ENCODE results near the gene MED22. TPM values are rescaled to one million over a fixed set of nuclear protein-coding genes. Genes with fewer than 3 reads are reported as not detected.
"Not testable (repeated sequence)": the region's sequence is repeated elsewhere in the genome, so short reads cannot be mapped to it uniquely, and the experiment has no call there.

Gene MED22
- total RNA-seq, 1 donor from 2014 or later, result 35.7 TPM

DNA sequence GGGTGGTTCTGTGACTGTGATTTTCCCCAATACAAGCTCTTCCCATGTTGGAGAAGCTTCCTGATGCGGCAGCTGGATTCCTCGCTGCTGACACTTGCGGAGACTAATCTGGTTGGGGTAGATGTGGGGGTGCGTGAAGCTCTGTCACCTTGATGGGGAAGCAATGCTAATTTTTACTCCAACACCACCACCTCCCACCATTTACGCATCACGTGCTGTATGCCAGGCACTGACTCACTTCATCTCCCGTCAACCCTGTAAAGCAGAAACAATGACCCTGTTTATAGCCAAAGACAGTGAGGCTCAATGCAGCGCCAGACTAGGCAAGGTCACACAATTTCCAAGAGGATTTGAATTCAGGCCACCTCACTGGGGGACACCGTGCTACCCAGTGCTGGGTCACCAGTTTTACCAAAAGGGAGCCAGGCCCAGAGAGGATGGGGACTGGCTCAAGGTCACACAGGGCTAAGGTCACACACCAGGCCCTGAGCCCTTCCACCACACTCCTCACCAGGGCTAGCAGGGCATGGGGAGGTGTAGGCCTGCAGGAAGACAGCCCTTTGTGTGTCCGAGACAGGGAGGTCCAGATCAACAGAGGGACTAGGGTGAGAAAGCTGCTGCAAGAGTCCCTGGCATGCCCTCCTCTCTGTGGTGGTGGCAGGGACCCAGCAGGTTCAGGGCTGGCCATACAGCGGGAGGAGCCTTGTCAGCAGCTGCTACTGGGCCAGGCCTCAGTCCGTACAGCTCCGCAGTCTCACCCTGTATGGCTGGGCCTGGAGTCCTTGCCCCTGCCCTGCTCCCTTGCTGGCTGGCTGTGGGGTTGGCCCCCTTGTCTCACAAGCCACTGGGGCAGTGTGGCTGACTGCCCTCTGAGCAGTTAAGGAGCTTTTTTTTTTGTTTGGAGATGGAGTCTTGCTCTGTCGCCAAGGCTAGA, 31.5 kb upstream of the MED22 start:
- H3K27me3 Mint-ChIP-seq (ENCODE audit: unreplicated experiment), result peaks cover 3% of the 10 kb centered on the region
- H3K4me1 Mint-ChIP-seq (ENCODE audit: low read depth, unreplicated experiment), result no peaks in the 10 kb centered on the region
- H3K36me3 Mint-ChIP-seq (ENCODE audit: unreplicated experiment), result no peaks in the 10 kb centered on the region
- TF ChIP-seq, protein P1, sequence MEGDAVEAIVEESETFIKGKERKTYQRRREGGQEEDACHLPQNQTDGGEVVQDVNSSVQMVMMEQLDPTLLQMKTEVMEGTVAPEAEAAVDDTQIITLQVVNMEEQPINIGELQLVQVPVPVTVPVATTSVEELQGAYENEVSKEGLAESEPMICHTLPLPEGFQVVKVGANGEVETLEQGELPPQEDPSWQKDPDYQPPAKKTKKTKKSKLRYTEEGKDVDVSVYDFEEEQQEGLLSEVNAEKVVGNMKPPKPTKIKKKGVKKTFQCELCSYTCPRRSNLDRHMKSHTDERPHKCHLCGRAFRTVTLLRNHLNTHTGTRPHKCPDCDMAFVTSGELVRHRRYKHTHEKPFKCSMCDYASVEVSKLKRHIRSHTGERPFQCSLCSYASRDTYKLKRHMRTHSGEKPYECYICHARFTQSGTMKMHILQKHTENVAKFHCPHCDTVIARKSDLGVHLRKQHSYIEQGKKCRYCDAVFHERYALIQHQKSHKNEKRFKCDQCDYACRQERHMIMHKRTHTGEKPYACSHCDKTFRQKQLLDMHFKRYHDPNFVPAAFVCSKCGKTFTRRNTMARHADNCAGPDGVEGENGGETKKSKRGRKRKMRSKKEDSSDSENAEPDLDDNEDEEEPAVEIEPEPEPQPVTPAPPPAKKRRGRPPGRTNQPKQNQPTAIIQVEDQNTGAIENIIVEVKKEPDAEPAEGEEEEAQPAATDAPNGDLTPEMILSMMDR (IDR thresholded peaks at IDR 0.05; ENCODE audit: partially characterized antibody, unreplicated experiment), result no peak
- peaks cover 3% of the 10 kb centered on the region for H3K9me3 Mint-ChIP-seq (ENCODE audit: unreplicated experiment)
- peak overlapping the region; percentile 17 for H3K27ac Mint-ChIP-seq (ENCODE audit: unreplicated experiment)
- no peak overlapping the region for H3K4me3 Mint-ChIP-seq (ENCODE audit: unreplicated experiment)
- no peak for DNase-seq

- TF ChIP-seq, protein P1 (IDR thresholded peaks at IDR 0.05; ENCODE audit: partially characterized antibody, unreplicated experiment), result no peak
- Mint-ChIP-seq H3K4me1 (ENCODE audit: low read depth, unreplicated experiment) (no peaks in the 10 kb centered on the region), H3K4me3 (ENCODE audit: unreplicated experiment) (no peak overlapping the region), H3K36me3 (ENCODE audit: unreplicated experiment) (no peaks in the 10 kb centered on the region), H3K27ac (ENCODE audit: unreplicated experiment) (peak overlapping the region; percentile 17), H3K9me3 (ENCODE audit: unreplicated experiment) (peaks cover 3% of the 10 kb centered on the region), H3K27me3 (ENCODE audit: unreplicated experiment) (peaks cover 3% of the 10 kb centered on the region)
- no peak for DNase-seq
Measured at GRCh38 chr9:133378408-133378962, 30.6 kb upstream of the MED22 start.

DNA sequence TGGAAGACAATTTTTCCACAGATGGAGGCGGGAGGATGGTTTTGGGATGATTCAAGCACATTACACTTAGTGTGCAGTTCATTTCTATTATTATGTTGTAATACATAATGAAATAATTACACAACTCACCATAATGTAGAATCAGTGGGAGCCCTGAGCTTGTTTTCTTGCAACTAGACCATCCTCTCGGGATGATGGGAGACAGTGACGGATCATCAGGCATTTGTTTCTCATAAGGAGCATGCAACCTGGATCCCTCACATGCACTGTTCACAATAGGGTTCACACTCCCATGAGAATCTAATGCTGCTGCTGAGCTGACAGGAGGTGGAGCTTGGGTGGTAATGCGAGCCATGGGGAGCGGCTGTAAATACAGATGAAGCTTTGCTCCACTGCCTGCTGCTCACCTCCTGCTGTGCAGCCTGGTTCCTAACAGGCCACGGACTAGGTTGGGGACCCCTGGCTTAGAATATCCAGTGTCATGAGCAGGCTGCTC, 29.8 kb upstream of the MED22 start:
- Mint-ChIP-seq H3K9me3 (ENCODE audit: unreplicated experiment) (peaks cover 3% of the 10 kb centered on the region), H3K27me3 (ENCODE audit: unreplicated experiment) (peaks cover 3% of the 10 kb centered on the region), H3K4me1 (ENCODE audit: low read depth, unreplicated experiment) (no peaks in the 10 kb centered on the region), H3K27ac (ENCODE audit: unreplicated experiment) (peak overlapping the region; percentile 17), H3K36me3 (ENCODE audit: unreplicated experiment) (no peaks in the 10 kb centered on the region), H3K4me3 (ENCODE audit: unreplicated experiment) (no peak overlapping the region)
- no peak for DNase-seq
- TF ChIP-seq, protein P1 (IDR thresholded peaks at IDR 0.05; ENCODE audit: partially characterized antibody, unreplicated experiment), result no peak

DNA sequence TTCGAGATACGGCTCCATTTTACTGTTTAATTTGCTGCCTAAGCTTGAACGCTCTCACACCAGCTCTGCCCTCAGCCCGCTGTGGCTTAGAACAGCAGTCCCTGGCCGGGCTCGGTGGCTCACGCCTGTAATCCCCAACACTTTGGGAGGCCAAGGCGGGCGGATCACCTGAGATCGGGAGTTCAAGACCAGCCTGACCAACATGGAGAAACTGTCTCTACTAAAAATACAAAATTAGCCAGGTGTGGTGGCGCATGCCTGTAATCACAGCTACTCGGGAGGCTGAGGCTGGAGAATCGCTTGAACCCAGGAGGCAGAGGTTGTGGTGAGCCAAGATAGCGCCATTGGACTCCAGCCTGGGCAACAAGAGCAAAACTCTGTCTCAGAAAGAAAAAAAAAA, 29.3 kb upstream of the MED22 start:
- H3K27me3 Mint-ChIP-seq (ENCODE audit: unreplicated experiment); H3K9me3 Mint-ChIP-seq (ENCODE audit: unreplicated experiment); H3K4me1 Mint-ChIP-seq (ENCODE audit: low read depth, unreplicated experiment); H3K27ac Mint-ChIP-seq (ENCODE audit: unreplicated experiment); H3K36me3 Mint-ChIP-seq (ENCODE audit: unreplicated experiment); DNase-seq: not testable (repeated sequence)
- H3K4me3 Mint-ChIP-seq (ENCODE audit: unreplicated experiment), result peak overlapping the region; percentile 72

- peaks cover 3% of the 10 kb centered on the region for H3K9me3 Mint-ChIP-seq (ENCODE audit: unreplicated experiment)
- H3K36me3 Mint-ChIP-seq (ENCODE audit: unreplicated experiment), result no peaks in the 10 kb centered on the region
- H3K27me3 Mint-ChIP-seq (ENCODE audit: unreplicated experiment), result peaks cover 3% of the 10 kb centered on the region
- TF ChIP-seq, protein P1 (IDR thresholded peaks at IDR 0.05; ENCODE audit: partially characterized antibody, unreplicated experiment), result peak; percentile 17
- peaks cover 6% of the 10 kb centered on the region for H3K4me1 Mint-ChIP-seq (ENCODE audit: low read depth, unreplicated experiment)
- peak; percentile 97 for DNase-seq
- H3K4me3 Mint-ChIP-seq (ENCODE audit: unreplicated experiment), result peak within 1 kb of the TSS; percentile 94
- H3K27ac Mint-ChIP-seq (ENCODE audit: unreplicated experiment), result peak within 1 kb of the TSS; percentile 94
Measured at GRCh38 chr9:133375724-133376654, 28.1 kb upstream of the MED22 start, which contains the start of the genes STKLD1 and SURF4. Gene STKLD1, plus strand, starts transcription at chr9:133376366. Its CDS starts 108 bp downstream, at chr9:133376474. Gene SURF4, minus strand, starts transcription at chr9:133376060. Its CDS starts 91 bp downstream, at chr9:133375969.
